ENCODE data around the gene NFE2L1.
A peak's percentile ranks its signal among the peaks of the same experiment; 100 is the strongest.

NFE2L1 gene

DNA sequence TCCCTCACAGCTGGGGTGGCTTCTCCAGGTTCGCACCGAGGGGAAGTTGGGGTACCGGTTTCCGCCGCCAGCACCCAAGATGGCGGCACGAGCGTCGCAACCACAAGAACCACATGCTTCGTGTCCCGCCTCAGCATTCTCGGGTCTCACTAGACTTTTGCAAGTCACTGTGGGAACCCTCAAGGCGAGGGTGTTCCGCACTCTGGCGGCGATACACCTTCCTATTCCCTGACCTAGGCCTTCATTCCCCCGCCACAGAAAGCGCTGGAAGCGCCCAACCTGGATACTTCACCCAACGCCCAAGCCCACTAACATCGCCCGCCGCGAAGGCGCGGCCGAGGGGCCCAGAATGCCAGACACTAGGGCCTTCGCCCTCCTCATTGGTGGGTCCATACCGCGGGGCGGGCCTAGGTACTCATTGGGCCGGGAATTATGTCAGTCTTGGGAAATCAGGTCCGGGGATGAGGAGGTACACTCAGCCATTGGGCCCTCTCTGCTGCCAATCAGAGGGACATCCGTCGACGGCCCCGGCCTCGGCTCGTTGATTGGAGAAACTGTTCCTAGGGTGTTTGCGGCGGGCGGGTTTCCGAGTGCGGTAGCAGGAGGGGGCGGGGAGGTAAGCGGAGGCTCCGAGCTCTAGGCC, at the start of gene NFE2L1:
Gene NFE2L1, plus strand, starts transcription at position 619 of the 643 bp plus-strand sequence. CDS start 2,760 bp downstream, outside the sequence.
- no peak for TF ChIP-seq GATA2 (IDR thresholded peaks at IDR 0.05; ENCODE audit: low read depth, low read length)
- no peak for TF ChIP-seq GATA3 (IDR thresholded peaks at IDR 0.05; ENCODE audit: low read depth, low read length)

- TF ChIP-seq GATA3 (IDR thresholded peaks at IDR 0.05; ENCODE audit: low read depth, low read length) = no peak
- TF ChIP-seq GATA2 (IDR thresholded peaks at IDR 0.05; ENCODE audit: low read depth, low read length) = no peak
These were observed 48.6 kb upstream of the NFE2L1 start for GRCh38 chr17:47999582-47999981.

GRCh38 chr17:48001197-48001596, 47.0 kb upstream of the NFE2L1 start:
- no peak for TF ChIP-seq GATA2 (IDR thresholded peaks at IDR 0.05; ENCODE audit: low read depth, low read length)
- no peak for TF ChIP-seq GATA3 (IDR thresholded peaks at IDR 0.05; ENCODE audit: low read depth, low read length)

DNA sequence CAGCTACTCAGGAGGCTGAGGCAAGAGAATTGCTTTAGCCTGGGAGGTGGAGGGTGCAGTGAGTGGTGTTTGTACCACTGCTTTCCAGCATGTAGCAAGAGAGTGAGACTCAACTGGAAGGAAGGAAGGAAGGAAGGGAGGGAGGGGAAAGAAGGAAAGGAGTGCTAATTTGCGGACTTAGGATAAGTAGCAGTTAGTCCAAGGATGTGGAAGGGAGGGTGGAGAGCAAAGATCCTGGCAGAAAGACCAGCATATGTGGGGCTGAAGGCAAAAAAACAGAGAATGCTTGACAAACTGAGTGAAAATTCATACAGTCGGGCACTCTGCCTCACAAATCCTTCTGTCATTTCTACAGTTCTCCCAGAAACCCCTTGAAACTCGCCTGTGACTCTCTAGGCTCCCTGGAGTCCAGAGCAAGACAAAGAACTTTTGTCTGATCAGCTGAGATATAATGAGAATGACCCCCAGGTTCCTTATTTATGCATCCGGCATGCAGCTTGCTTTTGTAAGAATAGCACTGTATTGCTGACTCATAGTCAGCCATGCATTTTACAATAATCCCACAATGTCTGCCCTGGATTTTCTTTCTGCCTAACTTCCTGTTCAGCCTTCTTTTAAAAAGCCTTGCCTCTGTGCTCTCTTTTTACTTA, 45.8 kb upstream of the NFE2L1 start:
- TF ChIP-seq GATA3 (IDR thresholded peaks at IDR 0.05; ENCODE audit: low read depth, low read length) = no peak
- TF ChIP-seq GATA2 (IDR thresholded peaks at IDR 0.05; ENCODE audit: low read depth, low read length) = no peak

- TF ChIP-seq GATA3 (IDR thresholded peaks at IDR 0.05; ENCODE audit: low read depth, low read length) = peak; percentile 81
- peak; percentile 90 for TF ChIP-seq GATA2 (IDR thresholded peaks at IDR 0.05; ENCODE audit: low read depth, low read length)
These were observed 45.2 kb upstream of the NFE2L1 start for GRCh38 chr17:48002916-48003416.

GRCh38 chr17:48003417-48004151, 44.6 kb upstream of the NFE2L1 start:
- TF ChIP-seq GATA3 (IDR thresholded peaks at IDR 0.05; ENCODE audit: low read depth, low read length) = no peak
- peak; percentile 62 for TF ChIP-seq GATA2 (IDR thresholded peaks at IDR 0.05; ENCODE audit: low read depth, low read length)

- TF ChIP-seq GATA3 (IDR thresholded peaks at IDR 0.05; ENCODE audit: low read depth, low read length) (no peak), GATA2 (IDR thresholded peaks at IDR 0.05; ENCODE audit: low read depth, low read length) (no peak)
These were observed 43.2 kb upstream of the NFE2L1 start for GRCh38 chr17:48004983-48005382.

DNA sequence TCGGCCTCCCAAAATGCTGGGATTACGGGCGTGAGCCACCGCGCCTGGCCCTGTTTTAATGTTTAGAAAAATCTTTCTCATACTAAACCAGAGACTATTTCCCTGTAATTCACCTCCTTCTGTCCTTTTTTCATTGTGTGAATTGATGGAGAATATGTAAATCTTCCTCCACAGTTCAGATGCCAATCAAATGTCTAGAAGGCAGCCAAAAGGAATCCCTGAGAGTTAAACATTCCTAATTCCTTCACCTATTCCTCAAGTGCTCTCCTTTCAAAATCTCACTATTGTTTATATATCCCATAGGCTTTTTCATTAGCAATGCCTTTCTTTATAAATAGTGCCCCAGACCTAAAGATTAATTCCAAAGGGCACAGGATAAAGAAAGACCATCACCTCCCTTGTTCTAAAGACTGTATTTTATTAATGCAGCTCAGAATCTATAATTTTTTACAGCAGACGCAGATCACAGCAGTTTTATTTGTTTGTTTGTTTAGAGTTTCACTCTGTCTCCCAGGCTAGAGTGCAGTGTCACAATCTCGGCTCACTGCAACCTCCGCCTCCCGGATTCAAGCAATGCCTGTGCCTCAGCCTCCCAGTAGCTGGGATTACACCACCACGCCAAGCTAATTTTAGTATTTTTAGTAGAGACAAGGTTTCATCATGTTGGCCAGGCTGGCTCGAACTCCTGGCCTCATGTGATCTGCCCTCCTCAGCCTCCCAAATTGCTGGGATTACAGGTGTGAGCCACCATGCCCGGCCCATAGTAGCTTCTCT, 41.0 kb upstream of the NFE2L1 start:
- TF ChIP-seq GATA2 (IDR thresholded peaks at IDR 0.05; ENCODE audit: low read depth, low read length) = no peak
- no peak for TF ChIP-seq GATA3 (IDR thresholded peaks at IDR 0.05; ENCODE audit: low read depth, low read length)

DNA sequence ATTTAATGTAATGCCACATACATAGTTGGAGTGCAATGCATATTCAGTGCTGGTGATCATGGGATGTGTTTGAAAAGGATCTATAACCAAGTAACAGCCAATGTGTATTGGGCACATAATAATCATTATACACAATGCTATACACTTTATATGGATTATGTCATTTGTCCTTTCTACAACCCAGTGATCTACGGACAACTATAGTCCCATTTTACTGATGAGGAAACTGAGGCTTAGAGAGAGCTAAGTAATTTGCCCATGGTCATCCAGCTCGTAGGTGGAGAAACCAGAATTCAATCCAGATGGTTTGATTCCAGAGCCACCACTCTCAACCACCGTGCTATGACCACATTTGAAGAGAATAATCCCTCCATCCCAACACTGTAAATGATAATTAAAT, 38.0 kb upstream of the NFE2L1 start:
- TF ChIP-seq GATA3 (IDR thresholded peaks at IDR 0.05; ENCODE audit: low read depth, low read length) = no peak
- no peak for TF ChIP-seq GATA2 (IDR thresholded peaks at IDR 0.05; ENCODE audit: low read depth, low read length)

- TF ChIP-seq GATA3 (IDR thresholded peaks at IDR 0.05; ENCODE audit: low read depth, low read length) = no peak
- TF ChIP-seq GATA2 (IDR thresholded peaks at IDR 0.05; ENCODE audit: low read depth, low read length) = no peak
These were observed 36.6 kb upstream of the NFE2L1 start for GRCh38 chr17:48011405-48012150.

DNA sequence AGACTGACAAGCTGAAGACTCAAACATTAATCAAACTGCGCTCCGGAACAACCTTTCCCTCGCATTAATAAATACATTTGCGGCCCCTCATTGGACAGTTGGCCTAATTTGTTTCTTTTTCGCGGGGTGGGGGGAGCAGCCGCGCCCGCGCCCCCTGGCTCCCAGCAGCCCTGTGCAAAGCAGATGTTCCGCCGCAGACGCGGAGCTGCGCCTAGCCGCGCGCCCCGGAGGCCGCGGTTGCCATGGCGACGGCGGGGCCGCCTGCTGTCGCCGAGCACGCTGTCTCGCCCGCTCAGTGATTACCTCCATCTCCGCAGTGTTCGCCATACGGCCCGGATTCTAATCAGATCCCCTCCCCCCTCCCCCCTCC, 36.0 kb upstream of the NFE2L1 start:
- TF ChIP-seq GATA2 (IDR thresholded peaks at IDR 0.05; ENCODE audit: low read depth, low read length) = peak; percentile 73
- no peak for TF ChIP-seq GATA3 (IDR thresholded peaks at IDR 0.05; ENCODE audit: low read depth, low read length)

DNA sequence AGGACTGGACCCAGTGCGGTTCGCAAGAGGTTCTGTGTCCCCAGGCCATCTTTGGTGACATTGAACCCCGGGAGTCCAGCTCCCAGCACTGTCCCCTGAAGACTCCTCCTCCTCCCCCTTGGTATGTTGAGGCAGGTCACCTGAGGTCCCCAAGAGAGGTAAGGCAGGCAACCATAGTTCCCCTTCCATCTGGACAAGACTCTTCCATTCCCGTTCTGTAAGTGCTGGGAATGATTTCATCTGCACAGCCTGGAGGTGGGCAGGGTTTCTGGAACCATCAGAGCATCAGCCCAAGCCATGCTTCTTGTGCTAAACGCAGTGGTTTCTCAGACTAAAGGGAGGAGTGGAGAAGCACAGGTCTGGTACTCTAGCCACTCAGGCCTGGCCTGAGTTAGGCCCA, 35.5 kb upstream of the NFE2L1 start:
- TF ChIP-seq GATA2 (IDR thresholded peaks at IDR 0.05; ENCODE audit: low read depth, low read length) (no peak), GATA3 (IDR thresholded peaks at IDR 0.05; ENCODE audit: low read depth, low read length) (no peak)

DNA sequence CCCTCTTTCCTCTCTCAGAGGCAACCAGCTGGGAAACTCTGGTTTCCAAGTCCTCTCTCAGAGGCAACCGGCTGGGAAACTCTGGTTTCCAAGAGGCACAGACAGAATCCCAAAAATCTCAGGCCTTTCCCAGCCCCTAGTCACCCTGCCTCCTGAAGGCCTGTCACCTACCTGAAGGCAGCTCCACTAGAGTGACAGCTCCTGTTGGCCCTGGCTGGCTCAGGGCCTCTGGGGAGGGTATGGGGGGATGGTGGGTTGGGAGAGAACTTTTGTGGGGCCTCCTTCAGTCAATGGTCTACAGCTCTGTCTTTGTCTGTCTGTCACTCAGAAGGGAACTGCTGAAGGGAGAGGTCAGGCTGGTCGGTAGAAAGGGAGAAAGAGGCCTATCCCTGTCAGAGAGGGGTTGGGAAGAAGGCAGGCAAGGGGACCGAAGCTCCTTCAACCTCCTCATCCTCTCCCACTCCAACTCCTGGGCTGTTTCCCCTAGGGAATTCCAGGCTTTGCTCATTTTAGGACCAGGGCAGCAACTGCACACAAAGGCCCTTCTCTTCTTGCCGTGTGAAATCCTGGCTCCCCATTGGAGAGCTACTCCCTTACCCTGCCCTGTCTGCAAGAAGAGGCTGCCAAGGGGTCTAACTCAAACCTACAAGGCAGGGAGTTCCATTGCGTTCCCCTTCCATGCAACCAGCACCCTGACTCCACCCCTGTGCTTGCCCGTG, 34.1 kb upstream of the NFE2L1 start:
- TF ChIP-seq GATA2 (IDR thresholded peaks at IDR 0.05; ENCODE audit: low read depth, low read length) (no peak), GATA3 (IDR thresholded peaks at IDR 0.05; ENCODE audit: low read depth, low read length) (no peak)
